HepG2 (cell line): ENCODE data around the gene HOMEZ. TPM values are rescaled to one million over a fixed set of nuclear protein-coding genes. Genes with fewer than 3 reads are reported as not detected.

ENCODE experiments used
- ATRX ChIP-seq: sonication (generic); formaldehyde crosslinking; IDR thresholded peaks from 2 replicates; pipeline ENCODE4 v1.4.0; 2020; ENCODE audit warnings: missing genetic modification reagents, borderline replicate concordance
- CCAR2 ChIP-seq: fragments of 200-400 bp; formaldehyde crosslinking; optimal IDR thresholded peaks from 2 replicates; pipeline ENCODE3; 2018; ENCODE audit warnings: low read depth, mild to moderate bottlenecking, low read length, moderate library complexity
- DBP ChIP-seq: sonication (generic); formaldehyde crosslinking; IDR thresholded peaks from 2 replicates; pipeline ENCODE4 v1.4.0; 2020; ENCODE audit warnings: missing genetic modification reagents; ENCODE audit errors: not compliant biosample characterization
- E2F5 ChIP-seq: sonication (generic); formaldehyde crosslinking; conservative IDR thresholded peaks from 2 replicates; pipeline ENCODE4 v1.4.0; 2020; ENCODE audit warnings: missing genetic modification reagents
- MYC ChIP-seq: sonication (generic); formaldehyde crosslinking; IDR thresholded peaks from 2 replicates; pipeline ENCODE4 v1.9.0; 2021; ENCODE audit warnings: missing genetic modification reagents, borderline replicate concordance
- NR2F6 ChIP-seq, 2 experiments: IDR thresholded peaks; 2 replicates each; pipeline ENCODE4 v1.6.1; 2016; ENCODE audit warnings: antibody characterized with exemption in 1 of 2, mild to moderate bottlenecking in 1 of 2
- PLSCR1 ChIP-seq: sonication (generic); formaldehyde crosslinking; IDR thresholded peaks from 2 replicates; pipeline ENCODE4 v1.5.0; 2020; ENCODE audit warnings: missing genetic modification reagents, mild to moderate bottlenecking, borderline replicate concordance
- REXO4 ChIP-seq: sonication (generic); formaldehyde crosslinking; IDR thresholded peaks from 2 replicates; pipeline ENCODE4 v1.8.0; 2022; ENCODE audit warnings: missing genetic modification reagents, mild to moderate bottlenecking, borderline replicate concordance
- SALL2 ChIP-seq: sonication (generic); formaldehyde crosslinking; IDR thresholded peaks from 2 replicates; pipeline ENCODE4 v1.8.1; 2023; ENCODE audit warnings: mild to moderate bottlenecking, missing genetic modification reagents, inconsistent platforms
- SP140L ChIP-seq: sonication (generic); formaldehyde crosslinking; IDR thresholded peaks from 2 replicates; pipeline ENCODE4 v1.4.0; 2020; ENCODE audit warnings: missing genetic modification reagents, borderline replicate concordance
- TBL1XR1 ChIP-seq: fragments of 150-350 bp; IDR thresholded peaks from 2 replicates; pipeline ENCODE4 v1.6.1; 2014; ENCODE audit warnings: borderline replicate concordance, low read length; ENCODE audit not compliant: partially characterized antibody
- TFAP4 ChIP-seq: sonication (generic); IDR thresholded peaks from 2 replicates; pipeline ENCODE4 v1.6.1; 2016; ENCODE audit warnings: low read depth, borderline replicate concordance
- TGIF2 ChIP-seq: IDR thresholded peaks from 2 replicates; pipeline ENCODE4 v1.6.1; 2016; ENCODE audit warnings: control low read depth, missing compliant biosample characterization
- ZMAT3 ChIP-seq: sonication (generic); formaldehyde crosslinking; conservative IDR thresholded peaks from 2 replicates; pipeline ENCODE4 v1.7.0; 2021; ENCODE audit warnings: missing genetic modification reagents
- ZNF101 ChIP-seq: sonication (generic); formaldehyde crosslinking; IDR thresholded peaks from 2 replicates; pipeline ENCODE4 v1.4.0; 2020; ENCODE audit warnings: mild to moderate bottlenecking, low read depth, missing genetic modification reagents, borderline replicate concordance
- ZNF136 ChIP-seq: sonication (generic); formaldehyde crosslinking; IDR thresholded peaks from 2 replicates; pipeline ENCODE4 v1.8.1; 2022; ENCODE audit warnings: low read depth, mild to moderate bottlenecking, moderate library complexity, missing genetic modification reagents
- ZNF275 ChIP-seq: sonication (generic); formaldehyde crosslinking; IDR thresholded peaks from 2 replicates; pipeline ENCODE4 v1.8.0; 2022; ENCODE audit warnings: missing genetic modification reagents, mild to moderate bottlenecking, inconsistent platforms, borderline replicate concordance
- ZNF34 ChIP-seq: sonication (generic); formaldehyde crosslinking; IDR thresholded peaks from 2 replicates; pipeline ENCODE4 v1.4.0; 2020; ENCODE audit warnings: mild to moderate bottlenecking, missing genetic modification reagents, borderline replicate concordance
- ZNF430 ChIP-seq: sonication (generic); formaldehyde crosslinking; IDR thresholded peaks from 2 replicates; pipeline ENCODE4 v1.9.0; 2021; ENCODE audit warnings: mild to moderate bottlenecking, missing genetic modification reagents
- ZNF44 ChIP-seq: sonication (generic); formaldehyde crosslinking; IDR thresholded peaks from 2 replicates; pipeline ENCODE4 v1.5.1; 2020; ENCODE audit warnings: mild to moderate bottlenecking, missing genetic modification reagents
- ZNF713 ChIP-seq: sonication (generic); formaldehyde crosslinking; IDR thresholded peaks from 2 replicates; pipeline ENCODE4 v1.4.0; 2020; ENCODE audit warnings: mild to moderate bottlenecking, missing genetic modification reagents
- ZUFSP ChIP-seq: sonication (generic); formaldehyde crosslinking; IDR thresholded peaks from 2 replicates; pipeline ENCODE4 v1.9.0; 2021; ENCODE audit warnings: missing genetic modification reagents, mild to moderate bottlenecking, borderline replicate concordance
- polyA plus RNA-seq, 8 experiments: library from polyadenylated mRNA; depleted of rRNA in 3 of 8; stranded (reverse) in 7 of 8; unstranded in 1 of 8; fragments of >200 nt; fragmentation: Illumina TruSeq in 4 of 8; extraction: Trizol in 4 of 8; gene quantifications; 2 replicates each; pipeline versions ENCODE4 v1.2.1 to v1.2.3, GENCODE V29; 2011 to 2016; ENCODE audit warnings: low read depth in 4 of 8, missing spikeins in 1 of 8, mixed read lengths in 1 of 8; ENCODE audit not compliant: insufficient read depth in 1 of 8
- total RNA-seq, 5 experiments: library from RNA; depleted of rRNA; stranded (reverse); fragments of >200 nt; fragmentation: Illumina TruSeq; extraction: Trizol; gene quantifications; 2 replicates each; pipeline ENCODE4 v1.2.3, GENCODE V29; 2016; ENCODE audit warnings: low read depth in 1 of 5

Gene HOMEZ
- total and polyA plus RNA-seq, 2 of the 13 experiments (the other 11 are each of a cell fraction or from before 2014, with no cell fraction given), result 14.5 to 31.8 TPM

- TF ChIP-seq DBP (CRISPR knock-in tag), result no peak
- TF ChIP-seq MYC, result peak; percentile 53; the same call in 1 of the 2 replicates
- peak; percentile 56; the same call in 1 of the 2 replicates for TF ChIP-seq TGIF2
- peak; percentile 47; the same call in 1 of the 2 replicates for TF ChIP-seq ZNF275 (CRISPR knock-in tag)
- peak; percentile 92 for TF ChIP-seq SALL2 (CRISPR knock-in tag)
- no peak; the same call in 1 of the 2 replicates for TF ChIP-seq ZMAT3 (CRISPR knock-in tag)
- TF ChIP-seq REXO4 (CRISPR knock-in tag), result no peak
- TF ChIP-seq TBL1XR1, result peak; percentile 64
- peak; percentile 90 for TF ChIP-seq TFAP4
- TF ChIP-seq ZNF44, result peak; percentile 72; the same call in 1 of the 2 replicates
- TF ChIP-seq PLSCR1 (CRISPR knock-in tag), result no peak
- peak; percentile 10; the same call in 1 of the 2 replicates for TF ChIP-seq NR2F6 (IDR thresholded peaks at IDR 0.05)
- TF ChIP-seq NR2F6 (CRISPR knock-in tag; IDR thresholded peaks at IDR 0.05), result peak; percentile 85
- no peak for TF ChIP-seq ZUFSP
- TF ChIP-seq ZNF34 (CRISPR knock-in tag), result peak; percentile 79; the same call in 1 of the 2 replicates
- TF ChIP-seq SP140L (CRISPR knock-in tag), result 0 out of 2 replicates have a peak, but pooled peaks have one; percentile 13
- peak; percentile 90 for TF ChIP-seq CCAR2
- TF ChIP-seq ZNF713 (CRISPR knock-in tag), result peak; percentile 99
- TF ChIP-seq E2F5 (CRISPR knock-in tag), result peak; percentile 6; the same call in 1 of the 2 replicates
- TF ChIP-seq ZNF430 (CRISPR knock-in tag), result peak; percentile 95
- TF ChIP-seq ATRX (CRISPR knock-in tag), result no peak
- TF ChIP-seq ZNF136 (CRISPR knock-in tag), result peak; percentile 99
- peak; percentile 83; the same call in 1 of the 2 replicates for TF ChIP-seq ZNF101 (CRISPR knock-in tag)
Observed at GRCh38 chr14:23306412-23307145, 20.6 kb upstream of the HOMEZ start, which contains the start of gene BCL2L2 (continued).
